Prostate gland (tissue), 2 donors: Measurements from ENCODE around the gene TMEM40.
"Not testable (repeated sequence)": the region's sequence is repeated elsewhere in the genome, so short reads cannot be mapped to it uniquely, and the experiment has no call there.

Experiments used
- POLR2A ChIP-seq: fragments of 450-650 bp; IDR thresholded peaks from one replicate; pipeline ENCODE4 v1.6.1; 2016; ENCODE audit warnings: antibody characterized with exemption, mild to moderate bottlenecking
- POLR2AphosphoS5 ChIP-seq: sonication (generic); formaldehyde crosslinking; IDR thresholded peaks from one replicate; pipeline ENCODE4 v1.6.1; 2017; ENCODE audit warnings: antibody characterized with exemption
- TF ChIP-seq, protein P1 (sequence below), 4 experiments: fragments of 200-600 bp in 2 of 4; fragments of 450-650 bp in 2 of 4; sonication (generic) in 2 of 4; IDR thresholded peaks; 1 replicate in 3 of 4; 2 replicates in 1 of 4; pipeline ENCODE4 v1.5.1; 2016 to 2019; ENCODE audit warnings: antibody characterized with exemption in 4 of 4, mild to moderate bottlenecking in 2 of 4, moderate library complexity in 2 of 4

DNA sequence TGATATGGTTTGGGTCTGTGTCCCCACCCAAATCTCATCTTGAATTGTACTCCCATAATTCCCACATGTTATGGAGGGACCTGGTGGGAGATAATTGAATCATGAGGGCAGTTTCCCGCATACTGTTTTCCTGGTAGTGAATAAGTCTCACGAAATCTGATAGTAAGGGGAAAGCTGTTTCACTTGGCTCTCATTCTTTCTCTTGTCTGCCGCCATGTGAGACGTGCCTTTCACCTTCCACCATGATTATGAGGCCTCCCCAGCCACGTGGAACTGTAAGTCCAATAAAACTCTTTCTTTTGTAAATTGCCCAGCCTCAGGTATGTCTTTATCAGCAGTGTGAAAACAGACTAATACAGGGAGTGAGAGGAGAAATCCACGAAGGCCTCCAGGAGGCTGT lies 16.9 kb upstream of the TMEM40 start:
- not testable (repeated sequence) for TF ChIP-seq POLR2A, POLR2AphosphoS5
- TF ChIP-seq, protein P1, sequence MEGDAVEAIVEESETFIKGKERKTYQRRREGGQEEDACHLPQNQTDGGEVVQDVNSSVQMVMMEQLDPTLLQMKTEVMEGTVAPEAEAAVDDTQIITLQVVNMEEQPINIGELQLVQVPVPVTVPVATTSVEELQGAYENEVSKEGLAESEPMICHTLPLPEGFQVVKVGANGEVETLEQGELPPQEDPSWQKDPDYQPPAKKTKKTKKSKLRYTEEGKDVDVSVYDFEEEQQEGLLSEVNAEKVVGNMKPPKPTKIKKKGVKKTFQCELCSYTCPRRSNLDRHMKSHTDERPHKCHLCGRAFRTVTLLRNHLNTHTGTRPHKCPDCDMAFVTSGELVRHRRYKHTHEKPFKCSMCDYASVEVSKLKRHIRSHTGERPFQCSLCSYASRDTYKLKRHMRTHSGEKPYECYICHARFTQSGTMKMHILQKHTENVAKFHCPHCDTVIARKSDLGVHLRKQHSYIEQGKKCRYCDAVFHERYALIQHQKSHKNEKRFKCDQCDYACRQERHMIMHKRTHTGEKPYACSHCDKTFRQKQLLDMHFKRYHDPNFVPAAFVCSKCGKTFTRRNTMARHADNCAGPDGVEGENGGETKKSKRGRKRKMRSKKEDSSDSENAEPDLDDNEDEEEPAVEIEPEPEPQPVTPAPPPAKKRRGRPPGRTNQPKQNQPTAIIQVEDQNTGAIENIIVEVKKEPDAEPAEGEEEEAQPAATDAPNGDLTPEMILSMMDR (IDR thresholded peaks at IDR 0.05): not testable (repeated sequence)
